ENCODE results near the gene SLC25A51. TPM values are rescaled to one million over a fixed set of nuclear protein-coding genes. Genes with fewer than 3 reads are reported as not detected.

Gene SLC25A51
- total and polyA plus RNA-seq, 11 donors = 8.6 to 27.6 (median 22.1) TPM

DNA sequence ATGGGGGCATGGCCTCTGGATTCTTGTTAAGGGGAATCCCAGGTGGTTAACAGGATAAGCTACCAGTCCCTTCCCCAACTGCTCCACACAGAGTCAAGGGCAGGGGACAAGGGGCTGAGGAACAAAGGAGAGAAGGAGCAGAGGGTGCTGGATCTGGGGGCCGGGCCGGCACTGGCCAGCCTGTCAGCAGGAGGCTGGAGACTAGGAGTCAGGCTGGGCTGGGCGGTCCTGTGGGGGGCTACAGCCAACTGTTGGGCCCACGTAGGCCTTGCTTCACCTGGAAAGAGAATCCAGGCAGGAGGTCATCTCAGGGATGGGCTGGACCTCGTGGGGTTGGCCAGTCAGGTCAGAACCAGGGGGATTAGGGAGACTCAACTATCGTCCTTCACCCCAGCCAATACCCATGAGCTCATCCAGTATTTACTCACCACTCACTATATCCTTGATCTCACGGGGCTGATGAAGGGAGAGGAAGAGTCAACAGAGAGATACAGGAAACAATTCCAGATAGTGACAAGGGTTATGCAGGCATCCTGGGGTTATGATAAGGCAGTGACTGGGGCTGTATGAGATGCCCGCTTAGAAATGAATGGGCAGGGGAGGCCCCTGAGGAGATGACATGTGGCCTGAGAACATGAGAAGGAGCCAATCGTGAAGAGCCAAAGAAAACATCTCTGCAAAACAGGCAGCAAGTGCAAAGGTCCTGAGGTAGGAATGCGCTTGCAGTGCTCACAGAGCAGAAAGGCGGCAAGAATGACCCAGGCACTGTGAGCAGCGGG, 47.9 kb upstream of the SLC25A51 start:
- Histone ChIP-seq H3K4me1 (peaks cover 0 to 53% (median 19%) of the 10 kb centered on the region in 12 donors), H3K4me3 (no peak overlapping the region), H3K27ac (no peak overlapping the region), H3K9me3 (no peaks in the 10 kb centered on the region), H3K36me3 (peaks cover 0 to 53% (median 24%) of the 10 kb centered on the region in 9 donors), H3K27me3 (no peaks in the 10 kb centered on the region)
- ATAC-seq (no peak), DNase-seq (peak in 1 of 5 donors; percentile 19)
- TF ChIP-seq POLR2A (IDR thresholded peaks at IDR 0.05) = no peak
- TF ChIP-seq, protein P1, sequence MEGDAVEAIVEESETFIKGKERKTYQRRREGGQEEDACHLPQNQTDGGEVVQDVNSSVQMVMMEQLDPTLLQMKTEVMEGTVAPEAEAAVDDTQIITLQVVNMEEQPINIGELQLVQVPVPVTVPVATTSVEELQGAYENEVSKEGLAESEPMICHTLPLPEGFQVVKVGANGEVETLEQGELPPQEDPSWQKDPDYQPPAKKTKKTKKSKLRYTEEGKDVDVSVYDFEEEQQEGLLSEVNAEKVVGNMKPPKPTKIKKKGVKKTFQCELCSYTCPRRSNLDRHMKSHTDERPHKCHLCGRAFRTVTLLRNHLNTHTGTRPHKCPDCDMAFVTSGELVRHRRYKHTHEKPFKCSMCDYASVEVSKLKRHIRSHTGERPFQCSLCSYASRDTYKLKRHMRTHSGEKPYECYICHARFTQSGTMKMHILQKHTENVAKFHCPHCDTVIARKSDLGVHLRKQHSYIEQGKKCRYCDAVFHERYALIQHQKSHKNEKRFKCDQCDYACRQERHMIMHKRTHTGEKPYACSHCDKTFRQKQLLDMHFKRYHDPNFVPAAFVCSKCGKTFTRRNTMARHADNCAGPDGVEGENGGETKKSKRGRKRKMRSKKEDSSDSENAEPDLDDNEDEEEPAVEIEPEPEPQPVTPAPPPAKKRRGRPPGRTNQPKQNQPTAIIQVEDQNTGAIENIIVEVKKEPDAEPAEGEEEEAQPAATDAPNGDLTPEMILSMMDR (IDR thresholded peaks at IDR 0.05) = no peak
- intact Hi-C loops (cut with DNase I) = loop anchor here in 2 of 10 donors (5.0 kb wide), 2 partner anchors 35 to 50 kb away; no protein-coding TSS in a partner anchor
- 85 to 92% (median 90%) methylated on average over 12 of the region's 12 CpGs for WGBS, 4 donors

DNA sequence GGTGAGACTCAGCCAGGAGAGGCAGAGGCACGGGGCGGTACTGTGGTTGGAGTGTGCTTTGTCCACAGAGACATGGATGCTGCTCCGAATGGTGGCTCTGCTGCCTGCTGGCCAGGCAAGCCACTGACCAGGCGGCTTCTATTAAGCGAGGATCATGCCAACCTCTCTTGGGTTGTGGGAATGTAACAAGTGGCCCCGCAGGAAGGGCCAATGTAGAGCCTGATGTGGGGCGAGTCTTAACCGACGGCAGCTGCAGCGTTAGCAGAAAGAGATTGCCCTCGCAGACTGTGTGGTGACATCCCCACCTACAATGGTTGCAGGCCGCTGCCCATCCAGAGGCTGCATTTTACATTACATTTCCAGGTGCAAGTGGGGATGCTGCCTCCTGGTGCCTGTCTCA, 46.6 kb upstream of the SLC25A51 start:
- 94 to 96% (median 94%) methylated on average over 12 of the region's 12 CpGs for WGBS, 4 donors
- H3K27me3 ChIP-seq = no peaks in the 10 kb centered on the region
- no peak for TF ChIP-seq POLR2A (IDR thresholded peaks at IDR 0.05)
- TF ChIP-seq, protein P1 (IDR thresholded peaks at IDR 0.05) = no peak
- peaks cover 0 to 50% (median 24%) of the 10 kb centered on the region in 12 donors for H3K4me1 ChIP-seq
- no peaks in the 10 kb centered on the region for H3K9me3 ChIP-seq
- ATAC-seq (no peak), DNase-seq (peak in 1 of 5 donors; percentile 20)
- intact Hi-C loops (cut with DNase I) = loop anchor here in 2 of 10 donors (5.0 kb wide), 2 partner anchors 33 to 52 kb away; no protein-coding TSS in a partner anchor
- no peak overlapping the region for H3K4me3 ChIP-seq
- no peak overlapping the region for H3K27ac ChIP-seq
- H3K36me3 ChIP-seq = peaks cover 2 to 52% (median 26%) of the 10 kb centered on the region in 9 donors

DNA sequence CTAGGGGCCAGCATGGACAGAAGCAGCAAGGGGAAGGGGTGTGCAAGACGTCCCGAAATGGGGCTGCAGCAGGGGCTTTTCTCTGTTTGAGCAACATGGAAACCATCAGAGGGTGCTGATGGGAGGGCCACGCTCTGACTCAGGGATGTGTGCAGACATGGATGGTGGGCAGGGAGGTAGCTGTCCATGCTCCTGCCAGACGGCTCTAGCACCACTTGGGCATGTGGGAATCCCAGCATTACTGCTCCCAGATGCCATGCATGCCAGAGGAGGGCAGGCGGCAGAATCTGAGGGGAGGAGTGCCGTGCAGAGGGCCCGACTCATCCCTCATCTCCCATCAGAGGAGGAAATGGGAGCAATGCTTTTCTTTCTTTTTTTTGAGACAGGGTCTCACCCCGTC, 45.6 kb upstream of the SLC25A51 start:
- intact Hi-C loops (cut with DNase I) = loop anchor here in 1 of 10 donors (5.0 kb wide), 1 partner anchor 33 kb away; no protein-coding TSS in a partner anchor
- Histone ChIP-seq H3K36me3 (peaks cover 0 to 47% (median 19%) of the 10 kb centered on the region in 9 donors), H3K4me3 (no peak overlapping the region), H3K4me1 (peaks cover 0 to 57% (median 29%) of the 10 kb centered on the region in 12 donors), H3K27me3 (no peaks in the 10 kb centered on the region), H3K9me3 (no peaks in the 10 kb centered on the region), H3K27ac (no peak overlapping the region)
- TF ChIP-seq POLR2A (IDR thresholded peaks at IDR 0.05) = no peak
- DNase-seq = peak in 1 of 5 donors; percentile 57
- WGBS, 4 donors = 58 to 74% (median 67%) methylated on average over 8 of the region's 8 CpGs
- peak in 1 of 4 donors; percentile 27 for ATAC-seq

DNA sequence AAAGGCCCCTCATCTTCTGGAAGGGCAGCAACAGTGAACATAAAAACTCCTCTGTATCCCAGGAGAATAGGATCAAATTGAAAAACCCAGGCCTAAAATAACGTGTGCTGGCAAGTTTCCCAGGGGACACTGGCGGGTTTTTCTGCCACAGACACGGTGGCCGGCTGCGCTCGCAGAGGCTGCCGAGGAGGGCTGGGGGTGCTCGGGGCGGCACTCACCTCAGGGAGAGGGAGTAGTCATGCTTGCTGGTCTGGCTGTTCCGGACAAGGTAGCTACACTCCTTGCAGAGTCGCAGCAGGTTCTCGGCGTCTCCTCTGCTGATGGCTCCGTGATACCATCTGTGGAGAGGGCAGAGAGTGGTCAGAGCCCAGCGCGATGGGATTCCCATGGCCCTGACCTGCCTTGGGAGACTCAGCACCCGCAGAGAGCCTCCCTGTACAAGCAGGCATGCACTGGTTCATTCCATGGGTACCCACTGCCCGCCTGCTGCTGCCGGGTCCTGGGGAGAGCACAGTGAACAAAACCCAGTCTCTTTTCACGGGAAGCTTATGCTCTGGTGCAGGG, 44.6 kb upstream of the SLC25A51 start:
- intact Hi-C loops (cut with DNase I) = loop anchor here in 1 of 10 donors (5.0 kb wide), 1 partner anchor 34 kb away; no protein-coding TSS in a partner anchor
- peak in 1 of 5 donors; percentile 41 for DNase-seq
- Histone ChIP-seq H3K4me1 (peaks cover 0 to 57% (median 30%) of the 10 kb centered on the region in 12 donors), H3K27ac (no peak overlapping the region), H3K36me3 (peaks cover 0 to 44% (median 14%) of the 10 kb centered on the region in 9 donors), H3K4me3 (no peak overlapping the region), H3K27me3 (no peaks in the 10 kb centered on the region), H3K9me3 (no peaks in the 10 kb centered on the region)
- TF ChIP-seq, protein P1 (IDR thresholded peaks at IDR 0.05) = no peak
- TF ChIP-seq POLR2A (IDR thresholded peaks at IDR 0.05) = no peak
- WGBS, 4 donors = 80 to 85% (median 82%) methylated on average over 15 to 20 of the region's 20 CpGs
- ATAC-seq = no peak

All from heart left ventricle (tissue), 16 donors.